ENCODE measurements around the gene TKTL2. TPM values are rescaled to one million over a fixed set of nuclear protein-coding genes. Genes with fewer than 3 reads are reported as not detected.

The TKTL2 gene
- not detected in 2 replicates for total RNA-seq

DNA sequence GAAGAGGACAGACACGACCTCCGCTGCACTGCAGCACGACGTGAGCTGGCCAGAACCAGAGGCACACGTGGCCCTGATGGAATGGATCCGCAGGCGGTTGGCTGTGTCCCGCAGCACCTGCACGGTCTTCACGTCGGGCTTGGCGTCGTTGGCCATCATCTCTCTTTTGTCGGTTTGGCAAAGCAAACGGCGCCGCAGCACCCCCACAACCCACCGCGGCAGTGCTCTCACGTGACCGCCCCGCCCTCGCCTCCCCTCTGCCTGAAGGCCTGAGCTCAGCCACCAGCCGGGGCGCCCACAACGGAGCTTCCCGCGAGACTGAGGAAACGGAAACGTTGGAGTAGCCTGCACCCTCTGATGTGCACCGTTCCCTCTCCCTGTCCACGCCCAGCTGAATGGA, at the start of gene TKTL2:
Gene TKTL2, minus strand, starts transcription at position 179 of the 400 bp plus-strand sequence. Its CDS starts 20 bp downstream, at position 159.

DNA sequence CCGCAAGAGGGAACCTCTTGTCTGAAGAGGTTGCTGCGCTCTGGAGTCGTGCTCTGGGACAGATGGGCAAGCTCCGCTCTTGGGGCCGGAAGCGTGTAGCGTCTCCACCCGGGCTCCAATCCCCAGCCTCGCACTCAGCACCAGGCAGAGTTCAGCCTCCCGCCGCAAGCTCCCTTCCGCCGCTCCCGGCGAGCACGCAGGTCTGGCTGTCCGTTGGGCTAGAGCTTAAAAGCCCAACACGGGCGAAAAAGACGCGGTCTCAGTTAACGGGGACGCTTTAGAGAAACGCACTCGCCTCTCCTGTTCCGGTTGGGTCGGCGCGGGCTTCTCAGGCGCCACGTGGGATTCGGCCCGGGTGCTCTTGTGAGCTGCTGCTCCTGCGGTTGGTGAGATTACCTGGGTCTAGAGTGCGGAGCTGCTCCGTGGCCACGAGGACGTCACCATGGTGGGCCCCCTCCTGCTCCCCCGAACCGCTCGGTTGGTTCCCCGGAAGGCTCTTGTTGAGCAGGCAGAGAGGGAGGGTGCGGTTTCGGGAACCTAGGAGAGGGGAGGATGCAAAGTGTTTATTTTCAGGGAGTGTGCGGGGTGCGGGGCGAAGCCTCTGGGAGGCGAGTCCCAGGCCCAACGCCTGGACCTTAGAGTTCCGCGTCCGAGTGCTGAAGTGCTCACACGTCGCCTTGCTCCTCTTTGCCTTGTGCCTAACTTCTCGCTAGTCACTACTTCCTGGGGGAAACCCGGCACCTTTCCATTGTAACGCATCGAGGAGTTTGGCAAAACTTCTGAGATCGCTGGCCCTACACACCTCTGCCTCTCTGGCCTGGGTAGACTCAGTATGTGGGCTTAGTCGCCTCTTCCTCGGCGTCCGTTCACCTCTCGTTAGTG, 21.0 kb upstream of the TKTL2 start, which contains the start of gene TMA16:
Gene TMA16, plus strand, starts transcription at position 331 of the 882 bp plus-strand sequence. Its CDS starts 112 bp downstream, at position 443.

Other genes starting within 250 kb of the TKTL2 start
- gene NPY1R, start 141.2 kb downstream of the TKTL2 start, total RNA-seq = 0.49 TPM in 1 of 2 replicates, not detected in the other
- gene NPY5R, start 129.9 kb downstream of the TKTL2 start, total RNA-seq = not detected in 2 replicates
- 20.9 and 29.7 TPM in 2 replicates for gene TMA16, start 20.9 kb upstream of the TKTL2 start, total RNA-seq